Stimulated activated CD8-positive, alpha-beta memory T cell treated with anti-CD3 and anti-CD28 coated beads, Interleukin-7, amount 100 ng/mL, for 1 hour (primary cell): ENCODE measurements around the gene ZNF653.

Experiments used
- DNase-seq, 2 donors: peaks; one replicate each; pipeline ENCODE4 v3.0.0-alpha.2; 2020; ENCODE audit warnings: low read depth in 2 of 2

ZNF653 gene

DNA sequence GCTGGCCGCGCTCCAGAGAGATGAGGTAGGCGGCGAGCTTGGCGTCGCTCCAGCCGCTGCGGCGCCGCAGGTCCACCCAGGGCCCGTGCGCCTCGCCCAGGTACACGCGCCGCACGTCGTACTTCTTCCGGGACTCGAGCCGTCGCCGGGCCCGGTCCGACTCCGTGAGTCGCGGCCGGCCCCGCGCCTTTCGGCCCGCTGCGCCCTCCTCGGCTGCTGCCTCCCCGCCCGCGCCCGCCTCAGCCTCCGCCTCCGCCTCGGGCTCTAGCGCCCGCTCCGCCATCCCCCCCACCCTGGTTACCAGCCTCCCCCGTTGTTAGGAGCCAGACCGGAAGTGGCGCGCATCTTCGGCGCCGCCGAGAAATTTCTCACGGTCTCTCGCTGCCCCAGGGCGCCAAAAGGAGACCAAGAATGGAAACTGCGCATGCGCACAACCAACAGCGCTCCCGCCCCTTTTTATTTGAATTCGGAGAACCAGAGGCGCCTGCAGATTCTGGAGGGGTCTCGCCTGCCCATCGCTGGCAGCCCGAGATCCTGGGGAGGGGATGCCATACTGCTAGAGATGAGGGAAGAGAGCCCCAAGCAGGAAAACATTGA lies at the start of gene ZNF653:
Gene ZNF653, minus strand, starts transcription at position 336 of the 597 bp plus-strand sequence. Its CDS starts 53 bp downstream, at position 283.
- DNase-seq: peak; percentile 90 to 94

DNA sequence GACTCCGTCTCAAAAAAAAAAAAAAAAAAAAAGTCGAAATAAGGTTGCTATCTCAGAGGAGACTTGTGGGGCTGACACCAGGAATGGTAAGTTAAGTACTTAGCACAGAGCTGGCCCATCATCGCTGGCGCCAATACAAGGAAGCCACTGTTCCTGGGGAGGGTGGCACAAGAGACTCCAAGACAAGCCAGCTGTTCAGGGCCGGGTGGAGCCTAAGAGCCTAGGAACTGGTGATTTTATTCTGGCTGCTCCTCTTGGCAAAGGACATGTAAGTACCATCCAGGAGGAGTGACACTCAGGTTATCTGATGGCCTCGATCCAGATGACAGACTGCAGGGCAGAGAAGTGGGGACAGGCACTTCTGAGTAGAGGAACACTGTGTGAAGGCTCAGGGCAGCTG lies 49.6 kb upstream of the ZNF653 start:
- no peak for DNase-seq

DNA sequence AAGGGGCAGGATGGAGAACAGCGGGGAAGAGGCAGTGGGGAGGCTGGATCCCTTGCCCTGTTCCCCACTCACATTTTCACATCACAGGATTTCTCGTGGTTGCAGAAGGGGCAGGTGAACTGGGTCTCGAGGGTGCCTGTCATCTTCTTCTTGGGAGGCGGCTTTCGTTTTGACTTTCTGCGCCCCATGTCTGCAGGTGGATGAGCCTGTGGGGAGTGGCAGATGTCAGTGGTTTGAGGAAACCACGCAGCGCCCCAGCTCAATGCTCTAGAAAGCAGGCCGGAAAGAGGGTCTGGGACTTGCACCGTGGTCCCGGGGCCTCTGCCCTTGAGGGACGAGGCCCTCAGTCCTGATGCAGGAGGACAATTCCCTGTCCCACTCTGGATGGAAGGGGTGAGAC lies 48.5 kb upstream of the ZNF653 start:
- no peak for DNase-seq

DNA sequence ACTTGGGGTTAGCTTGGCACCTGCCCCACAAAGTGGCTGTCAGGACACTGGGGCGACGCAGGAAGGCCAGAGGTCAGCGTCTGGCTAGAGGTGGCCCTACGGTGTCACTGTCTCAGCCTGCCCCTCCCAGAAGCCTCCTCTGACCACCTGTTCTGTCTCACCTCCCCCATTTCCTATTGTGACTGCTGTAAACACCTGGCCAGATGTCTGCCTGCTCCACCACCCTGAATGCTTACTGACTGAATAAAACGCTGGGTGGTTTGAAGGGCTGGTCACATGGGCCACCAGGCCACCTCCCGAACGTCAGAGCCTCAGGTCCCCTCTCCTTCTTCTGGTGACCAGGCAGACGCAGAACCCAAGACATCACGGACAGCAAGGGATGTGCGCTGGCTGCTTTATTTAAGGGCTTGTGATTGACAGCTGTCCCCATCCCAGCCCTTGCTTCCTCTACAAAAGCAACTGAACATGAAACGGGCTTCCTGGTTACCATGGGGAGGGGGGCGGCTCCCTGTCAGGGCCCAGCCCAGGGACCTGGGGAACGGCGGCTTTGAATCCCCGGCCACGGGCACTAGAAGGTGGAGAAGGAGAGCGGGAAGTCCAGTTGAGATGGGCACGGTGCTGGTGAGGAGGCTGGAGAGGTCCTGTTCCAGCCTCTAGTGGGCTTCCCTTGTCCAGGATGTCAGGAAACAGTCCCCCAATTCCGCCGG lies 47.2 kb upstream of the ZNF653 start:
- DNase-seq: no peak

- DNase-seq: no peak
Measured at GRCh38 chr19:11551603-11552235, 46.1 kb upstream of the ZNF653 start.

GRCh38 chr19:11550265-11550664 lies 44.6 kb upstream of the ZNF653 start:
- no peak for DNase-seq

DNA sequence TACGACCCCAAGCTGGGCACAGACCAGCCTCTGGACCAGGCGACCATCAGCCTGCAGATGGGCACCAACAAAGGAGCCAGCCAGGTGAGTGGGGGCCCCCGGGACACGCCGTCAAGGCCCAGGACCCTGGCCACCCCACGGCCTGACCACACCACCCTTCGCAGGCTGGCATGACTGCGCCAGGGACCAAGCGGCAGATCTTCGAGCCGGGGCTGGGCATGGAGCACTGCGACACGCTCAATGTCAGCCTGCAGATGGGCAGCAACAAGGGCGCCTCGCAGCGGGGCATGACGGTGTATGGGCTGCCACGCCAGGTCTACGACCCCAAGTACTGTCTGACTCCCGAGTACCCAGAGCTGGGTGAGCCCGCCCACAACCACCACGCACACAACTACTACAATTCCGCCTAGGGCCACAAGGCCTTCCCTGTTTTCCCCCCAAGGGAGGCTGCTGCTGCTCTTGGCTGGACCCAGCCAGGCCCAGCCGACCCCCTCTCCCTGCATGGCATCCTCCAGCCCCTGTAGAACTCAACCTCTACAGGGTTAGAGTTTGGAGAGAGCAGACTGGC lies 43.8 kb upstream of the ZNF653 start:
- DNase-seq: no peak

DNA sequence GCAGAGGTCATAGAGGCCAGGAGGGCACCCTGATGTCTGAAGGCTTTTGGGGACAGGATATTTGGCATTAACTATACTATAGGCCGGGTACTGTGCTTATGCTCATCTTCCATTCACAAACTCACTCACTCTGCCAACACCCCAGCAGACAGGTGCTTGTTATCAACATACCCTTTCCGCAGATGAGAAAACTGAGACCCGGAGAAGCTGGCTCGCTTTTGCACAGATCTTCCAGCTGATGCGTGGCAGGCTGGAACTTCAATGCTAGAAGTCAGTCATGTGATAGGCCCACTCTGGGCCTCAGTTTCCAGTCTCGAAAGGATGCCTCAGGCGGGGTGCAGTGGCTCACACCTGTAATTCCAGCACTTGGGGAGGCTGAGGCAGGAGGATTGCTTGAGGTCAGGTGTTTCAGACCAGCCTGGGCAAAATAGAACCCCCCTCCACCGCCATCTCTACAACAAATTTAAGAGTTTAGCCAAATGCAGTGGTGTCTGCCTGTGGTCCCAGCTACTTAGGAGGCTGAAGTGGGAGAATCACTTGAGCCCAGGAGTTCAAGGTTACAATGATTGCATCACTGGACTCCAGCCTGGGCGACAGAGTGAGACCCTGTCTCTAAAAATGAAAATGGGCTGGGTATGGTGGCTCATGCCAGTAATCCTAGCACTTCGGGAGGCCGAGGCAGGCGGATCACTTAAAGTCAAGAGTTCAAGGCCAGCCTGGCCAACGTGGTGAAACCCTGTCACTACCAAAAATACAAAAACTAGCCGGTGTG lies 42.5 kb upstream of the ZNF653 start:
- no peak for DNase-seq

GRCh38 chr19:11541238-11541637 lies 35.6 kb upstream of the ZNF653 start:
- DNase-seq: no peak

- no peak for DNase-seq
Measured at GRCh38 chr19:11540645-11541044, 35.0 kb upstream of the ZNF653 start.

- DNase-seq: no peak
Measured at GRCh38 chr19:11539495-11540365, 34.1 kb upstream of the ZNF653 start.

GRCh38 chr19:11538232-11539036 lies 32.8 kb upstream of the ZNF653 start, which contains the start of gene CNN1:
CNN1 (plus strand) TSS chr19:11538851; CDS start chr19:11538928, 77 bp downstream.
- DNase-seq: no peak

DNA sequence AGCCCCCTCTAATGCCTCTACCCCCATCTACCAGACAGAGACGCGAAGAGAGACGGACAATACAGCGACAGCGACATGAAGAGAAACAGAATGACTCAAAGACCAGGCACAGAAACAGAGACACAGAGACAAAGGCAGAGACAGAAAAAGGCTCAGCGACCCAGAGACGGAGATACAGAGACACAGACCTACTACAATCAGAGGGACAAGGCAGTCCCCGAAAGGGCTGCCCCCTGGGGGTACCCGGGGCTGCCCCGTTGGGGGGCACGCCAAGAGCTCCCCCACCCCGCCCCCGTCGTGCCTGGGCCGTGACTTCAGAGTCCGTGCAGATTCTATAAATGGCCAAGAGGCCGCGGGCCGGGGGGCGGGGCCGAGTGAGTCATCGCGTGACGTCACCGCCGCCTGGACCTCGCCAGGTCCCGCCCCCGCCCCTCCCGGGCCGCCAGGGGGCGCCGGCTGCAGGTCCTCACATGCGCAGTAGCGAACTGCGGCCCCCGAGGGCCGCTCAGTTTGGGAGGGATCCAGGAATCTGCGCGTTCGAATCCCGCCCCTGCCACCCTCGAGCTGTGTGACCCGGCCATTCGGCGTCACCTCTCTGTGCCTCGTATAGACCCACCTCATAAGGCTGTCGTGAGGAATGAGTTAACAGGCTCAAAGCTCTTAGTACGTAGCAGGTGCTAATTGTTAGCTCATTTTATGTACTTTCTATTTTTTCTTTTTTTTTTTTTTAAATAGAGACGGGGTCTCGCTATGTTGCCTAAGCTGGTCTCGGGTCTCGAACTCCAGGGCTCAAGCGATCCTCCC lies 30.4 kb upstream of the ZNF653 start:
- DNase-seq: peak; percentile 62 to 68

- DNase-seq: no peak
Measured at GRCh38 chr19:11534948-11535347, 29.3 kb upstream of the ZNF653 start.

DNA sequence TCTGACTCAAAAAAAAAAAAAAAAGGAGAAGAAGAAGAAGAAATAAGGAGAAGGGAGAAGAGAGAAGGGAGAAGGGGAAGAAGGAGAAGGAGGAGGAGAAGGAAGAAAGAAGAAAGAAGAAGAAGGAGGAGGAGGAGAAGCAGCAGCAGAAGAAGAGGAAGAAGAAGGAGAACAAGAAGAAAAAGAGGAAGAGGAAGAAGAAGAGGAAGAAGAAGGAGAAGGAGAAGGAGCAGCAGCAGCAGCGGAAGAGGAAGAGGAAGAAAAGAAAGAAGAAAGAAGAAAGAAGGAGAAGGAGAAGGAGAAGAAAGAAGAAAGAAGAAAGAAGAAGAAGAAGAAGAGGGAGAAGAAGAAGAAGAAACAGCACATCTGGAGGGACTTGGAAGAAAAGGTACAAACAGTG lies 28.9 kb upstream of the ZNF653 start:
- no peak for DNase-seq

- no peak for DNase-seq
Measured at GRCh38 chr19:11530432-11530831, 24.8 kb upstream of the ZNF653 start.

GRCh38 chr19:11528551-11529341 lies 23.1 kb upstream of the ZNF653 start, which contains the start of gene ECSIT:
ECSIT (minus strand) TSS chr19:11529134; CDS start chr19:11519170, 9,964 bp downstream.
- peak; percentile 77 to 83 for DNase-seq

DNA sequence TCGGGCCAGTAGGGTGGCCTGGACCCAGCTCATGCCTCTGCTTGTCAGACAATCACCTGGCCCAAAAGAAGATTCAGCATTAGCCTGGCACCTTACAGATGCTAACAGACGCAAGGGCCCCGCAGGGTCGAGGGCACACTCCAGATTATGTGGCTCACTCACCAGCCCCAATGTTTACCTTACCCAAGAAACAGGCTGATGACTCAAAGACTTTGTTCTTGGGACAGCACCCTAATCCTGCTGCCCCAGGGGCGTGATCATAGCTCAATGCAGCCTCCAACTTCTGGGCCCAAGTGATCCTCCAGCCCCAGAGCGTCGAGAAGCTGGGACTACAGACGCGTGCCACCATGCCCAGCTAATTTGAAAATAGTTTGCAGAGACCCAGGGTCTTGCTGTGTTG lies 13.5 kb upstream of the ZNF653 start:
- no peak for DNase-seq
